ENCODE data around the gene DCC.

- TF ChIP-seq CTCF (IDR thresholded peaks at IDR 0.05; ENCODE audit: low read length) (no peak), EZH2 (optimal IDR thresholded peaks at IDR 0.05; ENCODE audit: low read depth, low read length) (no peak)
Observed at GRCh38 chr18:53153281-53153680, 813.3 kb downstream of the DCC start.

Measured in MM.1S (cell line).